Esophagus muscularis mucosa (tissue), 4 donors: ENCODE data around the gene S100A6. TPM values are rescaled to one million over a fixed set of nuclear protein-coding genes. Genes with fewer than 3 reads are reported as not detected.

Source experiments
- DNase-seq: peaks from one replicate; pipeline ENCODE4 v3.0.0-alpha.2; 2017; ENCODE audit errors: extremely low spot score
- H3K27ac ChIP-seq, 4 donors: fragments of 200-600 bp; sonication (generic); replicated peaks in 1 of 4; 1 replicate in 3 of 4; 2 replicates in 1 of 4; pipeline ENCODE4 v1.5.1; 2016 to 2019; ENCODE audit warnings: mild to moderate bottlenecking in 1 of 4
- H3K27me3 ChIP-seq, 4 donors: fragments of 200-600 bp; sonication (generic); one replicate each; pipeline versions ENCODE4 v1.5.1 to v1.6.0; 2016 to 2019
- H3K36me3 ChIP-seq, 4 donors: fragments of 200-600 bp; sonication (generic); one replicate each; pipeline ENCODE4 v1.5.1; 2016 to 2019
- H3K4me1 ChIP-seq, 4 donors: fragments of 200-600 bp; sonication (generic); one replicate each; pipeline ENCODE4 v1.5.1; 2016 to 2019
- H3K4me3 ChIP-seq, 4 donors: fragments of 200-600 bp; sonication (generic); 1 replicate in 2 of 4; 2 replicates in 2 of 4; pipeline ENCODE4 v1.5.1; 2016 to 2019; ENCODE audit warnings: mild to moderate bottlenecking in 4 of 4, moderate library complexity in 1 of 4
- H3K9me3 ChIP-seq, 4 donors: fragments of 200-600 bp; sonication (generic); 1 replicate in 3 of 4; 2 replicates in 1 of 4; pipeline ENCODE4 v1.5.1; 2016 to 2019
- CTCF ChIP-seq, 3 experiments: fragments of 200-600 bp in 2 of 3; fragments of 450-650 bp in 1 of 3; sonication (generic) in 2 of 3; IDR thresholded peaks; one replicate each; pipeline ENCODE4 v1.5.1; 2017 to 2019; ENCODE audit warnings: antibody characterized with exemption in 3 of 3, mild to moderate bottlenecking in 2 of 3, moderate library complexity in 1 of 3
- EP300 ChIP-seq: sonication (generic); formaldehyde crosslinking; IDR thresholded peaks from one replicate; pipeline ENCODE4 v1.6.1; 2017; ENCODE audit warnings: antibody characterized with exemption
- POLR2A ChIP-seq: fragments of 450-650 bp; IDR thresholded peaks from one replicate; pipeline ENCODE4 v1.6.1; 2017; ENCODE audit warnings: antibody characterized with exemption, moderate library complexity, mild to moderate bottlenecking, low read depth
- POLR2AphosphoS5 ChIP-seq, 2 donors: sonication (generic); formaldehyde crosslinking; IDR thresholded peaks; one replicate each; pipeline ENCODE4 v1.6.1; 2017; ENCODE audit warnings: antibody characterized with exemption in 2 of 2
- WGBS: methylation state at CpG from one replicate; pipeline ENCODE4 v1.1.5; 2018; 5-methylcytosine and 5-hydroxymethylcytosine counted together
- intact Hi-C: fragments of 100-400 bp; cut with DNase I; formaldehyde crosslinking; loops from one replicate; pipeline ENCODE4 v1.15.1; 2023
- total RNA-seq, 4 donors: library from RNA; depleted of rRNA; stranded (reverse); fragments of >200 nt; gene quantifications; one replicate each; pipeline versions ENCODE4 v1.1.0 to v1.2.1, GENCODE V29; 2016

The S100A6 gene
- total RNA-seq, 4 donors from 2014 or later: 432 to 759 (median 607) TPM

- Histone ChIP-seq H3K4me1 (peaks cover 14 to 21% (median 17%) of the 10 kb centered on the region in 4 donors), H3K4me3 (no peak overlapping the region), H3K27me3 (no peaks in the 10 kb centered on the region), H3K27ac (peak overlapping the region; percentile 45 to 63 (median 62)), H3K36me3 (no peaks in the 10 kb centered on the region), H3K9me3 (no peaks in the 10 kb centered on the region)
- no peak for DNase-seq
- 61% methylated on average over 3 of the region's 3 CpGs for WGBS
- TF ChIP-seq POLR2AphosphoS5 (IDR thresholded peaks at IDR 0.05) (no peak), EP300 (no peak), POLR2A (no peak), CTCF (IDR thresholded peaks at IDR 0.05) (no peak)
- intact Hi-C loops: loop anchor here (5.0 to 10.0 kb wide), 3 partner anchors 44 to 174 kb away; partner anchors contain the start of genes S100A14 and SNAPIN
Measured at GRCh38 chr1:153573351-153573750, 37.6 kb upstream of the S100A6 start.

DNA sequence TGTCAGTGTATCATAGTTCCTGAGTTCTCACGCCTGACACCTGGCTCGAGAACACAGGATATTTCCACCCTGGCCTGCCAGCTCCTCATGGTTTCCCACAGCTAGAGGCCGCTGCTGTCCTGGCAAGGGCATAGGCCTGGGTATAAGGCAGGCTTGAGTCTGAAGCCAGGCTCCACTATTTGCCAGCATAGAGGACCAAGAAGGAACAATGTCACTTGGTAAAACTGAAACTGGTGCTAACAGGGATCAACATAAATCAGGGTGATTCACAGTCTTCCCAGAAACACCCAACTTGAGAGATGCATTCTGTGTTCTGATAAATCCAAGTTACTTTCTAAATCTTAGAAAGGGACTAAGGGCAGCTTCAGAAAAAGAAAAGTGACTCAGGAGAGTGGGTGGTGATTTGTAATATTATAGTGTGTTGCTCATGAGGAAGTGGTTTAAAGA is 36.8 kb upstream of the S100A6 start:
- no peaks in the 10 kb centered on the region for H3K27me3 ChIP-seq
- no peak overlapping the region for H3K4me3 ChIP-seq
- peak overlapping the region; percentile 45 to 63 (median 62) for H3K27ac ChIP-seq
- intact Hi-C loops: loop anchor here (5.0 to 10.0 kb wide), 3 partner anchors 45 to 175 kb away; partner anchors contain the start of genes S100A14 and SNAPIN
- no peaks in the 10 kb centered on the region for H3K36me3 ChIP-seq
- WGBS: 18% methylated on average over 3 of the region's 3 CpGs
- DNase-seq: no peak
- peak; percentile 64 to 80 for TF ChIP-seq POLR2AphosphoS5 (IDR thresholded peaks at IDR 0.05)
- no peak for TF ChIP-seq POLR2A
- peak; percentile 76 to 88 (median 87) for TF ChIP-seq CTCF (IDR thresholded peaks at IDR 0.05)
- TF ChIP-seq EP300: no peak
- H3K9me3 ChIP-seq: no peaks in the 10 kb centered on the region
- peaks cover 21 to 29% (median 25%) of the 10 kb centered on the region in 4 donors for H3K4me1 ChIP-seq

GRCh38 chr1:153571706-153572105 is 35.9 kb upstream of the S100A6 start:
- no peak for DNase-seq
- peaks cover 30 to 38% (median 34%) of the 10 kb centered on the region in 4 donors for H3K4me1 ChIP-seq
- WGBS: 69% methylated on average over 7 of the region's 7 CpGs
- peak overlapping the region in 3 of 4 donors; percentile 45 to 63 (median 62) for H3K27ac ChIP-seq
- H3K27me3 ChIP-seq: no peaks in the 10 kb centered on the region
- no peak for TF ChIP-seq POLR2AphosphoS5 (IDR thresholded peaks at IDR 0.05)
- no peak for TF ChIP-seq CTCF (IDR thresholded peaks at IDR 0.05)
- no peak for TF ChIP-seq EP300
- TF ChIP-seq POLR2A: no peak
- no peaks in the 10 kb centered on the region for H3K36me3 ChIP-seq
- H3K4me3 ChIP-seq: no peak overlapping the region
- no peaks in the 10 kb centered on the region for H3K9me3 ChIP-seq
- intact Hi-C loops: loop anchor here (5.0 to 10.0 kb wide), 3 partner anchors 46 to 176 kb away; partner anchors contain the start of genes S100A14 and SNAPIN

DNA sequence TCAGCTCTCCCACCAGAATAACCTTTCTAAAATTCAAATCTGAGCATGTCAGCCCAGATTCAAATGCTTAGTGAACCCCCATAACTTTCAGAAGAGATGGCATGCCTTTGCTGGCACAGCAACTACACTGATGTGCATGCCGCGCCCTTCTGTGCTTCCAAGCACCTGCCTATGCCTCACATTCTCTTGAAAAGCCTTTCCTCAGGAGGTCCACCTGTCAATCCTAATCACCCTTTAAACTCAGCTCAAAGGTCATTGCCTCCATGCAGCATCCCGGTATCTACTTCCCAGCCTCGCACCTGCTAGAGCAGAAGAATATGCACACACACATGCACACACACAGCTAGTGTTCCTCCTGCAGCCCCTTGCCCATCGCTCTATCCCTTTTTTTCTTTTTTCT is 35.1 kb upstream of the S100A6 start:
- H3K36me3 ChIP-seq: no peaks in the 10 kb centered on the region
- H3K4me3 ChIP-seq: no peak overlapping the region
- no peaks in the 10 kb centered on the region for H3K27me3 ChIP-seq
- H3K9me3 ChIP-seq: no peaks in the 10 kb centered on the region
- no peak for DNase-seq
- H3K27ac ChIP-seq: no peak overlapping the region
- TF ChIP-seq EP300 (no peak), POLR2AphosphoS5 (IDR thresholded peaks at IDR 0.05) (no peak), CTCF (IDR thresholded peaks at IDR 0.05) (no peak), POLR2A (no peak)
- peaks cover 38 to 46% (median 42%) of the 10 kb centered on the region in 4 donors for H3K4me1 ChIP-seq
- WGBS: 92% methylated on average over 5 of the region's 5 CpGs
- intact Hi-C loops: loop anchor here (5.0 to 10.0 kb wide), 3 partner anchors 46 to 176 kb away; partner anchors contain the start of genes S100A14 and SNAPIN
